Astrocyte of the cerebellum (primary cell): ENCODE results near the gene TNFAIP2.
A peak's percentile ranks its signal among the peaks of the same experiment; 100 is the strongest.

ENCODE experiments used
- DNase-seq: peaks from one replicate; pipeline ENCODE4 v3.0.0-alpha.2; 2011; ENCODE audit warnings: low read depth
- H3K4me3 ChIP-seq: 2 replicates; pipeline ENCODE4 v1.5.1; 2011; ENCODE audit warnings: mild to moderate bottlenecking, low read depth, low read length, moderate library complexity
- in situ Hi-C: cut with HindIII; loops from 2 replicates; pipeline ENCODE4 v1.10.0; 2017; ENCODE audit warnings: low sequenced_read_pairs
- TF ChIP-seq, protein P1 (sequence below): IDR thresholded peaks from 2 replicates; pipeline ENCODE4 v1.5.1; 2012; ENCODE audit warnings: low read length, low read depth, moderate library complexity, mild to moderate bottlenecking; ENCODE audit errors: missing control alignments

TNFAIP2 gene

DNA sequence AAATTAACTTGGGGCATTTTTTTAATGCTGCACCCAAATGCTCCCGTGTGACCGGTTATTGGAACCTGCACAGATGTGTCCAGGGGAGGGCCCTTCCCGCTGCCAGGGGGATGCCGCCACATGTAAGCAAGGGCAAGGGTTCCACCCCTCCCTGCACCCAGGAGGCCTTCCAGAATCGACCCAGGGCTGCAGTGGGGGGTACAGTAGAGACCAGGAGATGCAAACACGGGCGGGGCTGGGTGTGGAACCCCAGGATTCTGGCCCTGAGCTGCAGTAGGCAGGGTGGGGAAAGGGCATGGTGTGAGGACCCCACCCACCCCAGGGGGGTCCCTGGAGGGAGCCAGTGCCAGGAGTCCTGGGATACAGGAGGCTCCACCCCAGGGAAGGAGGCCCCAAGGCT is 54.1 kb downstream of the TNFAIP2 start:
- TF ChIP-seq, protein P1, sequence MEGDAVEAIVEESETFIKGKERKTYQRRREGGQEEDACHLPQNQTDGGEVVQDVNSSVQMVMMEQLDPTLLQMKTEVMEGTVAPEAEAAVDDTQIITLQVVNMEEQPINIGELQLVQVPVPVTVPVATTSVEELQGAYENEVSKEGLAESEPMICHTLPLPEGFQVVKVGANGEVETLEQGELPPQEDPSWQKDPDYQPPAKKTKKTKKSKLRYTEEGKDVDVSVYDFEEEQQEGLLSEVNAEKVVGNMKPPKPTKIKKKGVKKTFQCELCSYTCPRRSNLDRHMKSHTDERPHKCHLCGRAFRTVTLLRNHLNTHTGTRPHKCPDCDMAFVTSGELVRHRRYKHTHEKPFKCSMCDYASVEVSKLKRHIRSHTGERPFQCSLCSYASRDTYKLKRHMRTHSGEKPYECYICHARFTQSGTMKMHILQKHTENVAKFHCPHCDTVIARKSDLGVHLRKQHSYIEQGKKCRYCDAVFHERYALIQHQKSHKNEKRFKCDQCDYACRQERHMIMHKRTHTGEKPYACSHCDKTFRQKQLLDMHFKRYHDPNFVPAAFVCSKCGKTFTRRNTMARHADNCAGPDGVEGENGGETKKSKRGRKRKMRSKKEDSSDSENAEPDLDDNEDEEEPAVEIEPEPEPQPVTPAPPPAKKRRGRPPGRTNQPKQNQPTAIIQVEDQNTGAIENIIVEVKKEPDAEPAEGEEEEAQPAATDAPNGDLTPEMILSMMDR: no peak
- no peak overlapping the region for H3K4me3 ChIP-seq
- DNase-seq: no peak
- in situ Hi-C loops: no loop called here

DNA sequence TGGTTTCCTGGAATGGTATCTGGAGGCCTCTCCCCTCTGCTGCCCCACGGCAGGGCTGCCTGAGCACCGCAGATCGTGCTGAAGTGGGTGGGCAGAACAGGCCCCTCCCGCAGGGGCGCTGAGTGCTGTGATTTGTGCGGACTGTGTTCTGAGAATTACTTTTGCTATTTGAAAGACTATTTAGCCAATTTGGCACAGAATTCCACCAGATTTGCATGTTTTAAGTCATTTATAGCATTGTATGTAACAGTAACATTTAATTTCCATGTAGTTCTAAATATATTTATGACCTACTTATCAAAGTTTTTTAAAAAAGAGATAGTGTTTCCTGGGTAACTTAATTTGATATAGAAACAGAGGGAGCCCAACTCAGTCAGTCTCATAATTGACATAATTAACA is 55.3 kb downstream of the TNFAIP2 start:
- in situ Hi-C loops: no loop called here
- DNase-seq: no peak
- TF ChIP-seq, protein P1: no peak
- H3K4me3 ChIP-seq: no peak overlapping the region

DNA sequence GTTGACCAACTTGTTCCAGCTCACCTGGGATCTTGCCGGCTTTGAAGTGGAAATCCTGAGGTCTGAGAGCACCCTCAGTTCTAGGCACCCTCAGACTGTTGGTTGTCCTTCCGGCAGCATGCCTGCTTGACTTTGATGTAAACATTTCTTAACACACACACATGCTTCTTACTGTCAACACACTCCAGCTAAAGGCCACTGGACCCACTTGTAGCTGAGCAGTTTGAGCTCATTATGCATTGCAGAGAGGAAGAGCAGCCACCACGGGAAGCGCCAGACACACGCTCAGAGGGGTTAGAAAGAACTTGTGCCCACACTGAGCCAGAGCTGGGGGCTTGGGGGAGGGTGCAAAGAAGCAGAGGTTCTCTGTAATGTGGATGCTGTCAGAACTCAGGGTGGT is 55.8 kb downstream of the TNFAIP2 start:
- DNase-seq: no peak
- in situ Hi-C loops: no loop called here
- no peak overlapping the region for H3K4me3 ChIP-seq
- TF ChIP-seq, protein P1: no peak

DNA sequence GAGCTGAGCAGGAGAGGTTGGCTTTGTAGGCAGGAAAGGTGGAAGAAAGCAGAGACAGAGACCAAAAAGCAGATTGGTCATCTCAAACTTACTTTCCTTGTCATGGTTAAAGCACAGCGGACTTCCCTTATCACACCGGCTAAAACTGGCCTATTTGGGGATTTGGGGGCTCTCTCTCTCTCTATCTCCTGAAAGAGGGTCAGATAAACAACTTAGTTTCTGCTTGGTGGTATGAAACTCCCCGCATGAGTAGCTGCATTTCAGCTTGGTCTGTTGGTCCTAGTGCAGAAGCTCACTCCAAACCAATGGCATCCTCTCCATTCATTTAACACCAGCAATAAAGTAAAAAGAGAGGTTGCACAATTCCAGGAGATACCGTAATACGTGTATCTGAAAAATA is 57.1 kb downstream of the TNFAIP2 start:
- in situ Hi-C loops: no loop called here
- H3K4me3 ChIP-seq: no peak overlapping the region
- TF ChIP-seq, protein P1: no peak
- DNase-seq: no peak

DNA sequence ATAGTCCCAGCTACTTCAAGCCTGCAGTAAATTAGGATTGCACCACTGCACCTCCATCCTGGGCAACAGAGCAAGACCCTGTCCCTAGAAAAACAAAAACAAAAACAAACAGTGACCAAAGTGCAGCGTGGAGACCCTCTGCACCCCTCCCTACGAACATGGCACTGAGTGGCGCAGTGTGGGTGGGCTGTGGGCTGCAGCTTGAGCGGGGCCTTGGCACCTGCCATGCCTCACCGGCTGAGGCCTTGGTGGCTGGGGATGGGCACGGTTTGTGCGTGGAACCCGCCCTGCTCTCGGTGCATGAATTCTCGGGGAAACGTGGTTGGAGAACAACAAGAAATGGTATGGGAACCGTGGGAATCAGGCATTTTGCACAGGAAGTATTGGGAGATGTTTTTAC is 60.8 kb downstream of the TNFAIP2 start:
- DNase-seq: no peak
- in situ Hi-C loops: no loop called here
- no peak overlapping the region for H3K4me3 ChIP-seq
- TF ChIP-seq, protein P1: no peak

DNA sequence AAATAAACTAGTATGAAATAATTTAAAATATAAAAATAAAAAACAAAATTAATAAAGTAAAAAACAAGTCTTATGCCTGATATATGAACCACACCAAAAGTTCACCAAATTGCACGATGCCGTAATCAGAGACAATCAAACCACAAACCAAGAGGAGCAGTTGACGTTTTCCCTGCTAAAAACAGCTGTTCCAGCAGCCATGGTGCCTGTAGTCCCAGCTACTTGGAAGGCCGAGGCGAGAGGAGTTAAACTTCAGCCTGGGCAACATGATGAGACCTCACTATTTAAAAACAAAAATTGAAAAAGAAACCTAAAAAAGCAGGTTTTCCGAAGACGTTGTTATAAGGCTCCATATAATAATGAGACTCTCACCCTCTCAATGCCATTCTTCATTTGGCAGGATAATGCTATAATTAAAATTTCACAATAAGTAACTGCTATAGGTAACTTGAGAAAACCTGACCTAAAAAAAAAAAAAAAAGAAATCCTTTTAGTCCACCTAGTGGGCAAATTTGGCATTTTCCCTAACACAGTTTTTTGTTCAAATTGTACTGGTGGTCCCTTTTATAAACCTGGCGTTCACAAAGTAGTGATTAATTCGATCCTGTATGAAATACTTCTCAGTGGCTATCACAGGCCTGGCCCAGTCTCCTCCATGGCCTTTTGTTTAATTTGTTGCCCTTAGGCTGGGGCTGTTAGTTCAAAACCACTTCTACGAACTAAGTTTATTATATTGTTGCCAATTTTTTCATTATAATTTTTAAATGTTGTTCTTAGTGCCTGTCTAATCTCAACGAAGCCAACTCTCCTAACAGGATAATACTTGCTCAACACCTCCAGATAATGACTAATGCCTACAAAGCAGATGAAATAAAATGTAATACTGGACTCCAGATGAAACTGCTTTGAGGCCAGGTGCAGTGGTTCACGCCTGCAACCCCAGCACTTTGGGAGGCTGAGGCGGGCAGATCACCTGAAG is 62.1 kb downstream of the TNFAIP2 start:
- H3K4me3 ChIP-seq: no peak overlapping the region
- TF ChIP-seq, protein P1: peak; percentile 49
- in situ Hi-C loops: no loop called here
- DNase-seq: peak; percentile 33
